K562 (cell line): ENCODE measurements around the gene PCBP2. TPM values are rescaled to one million over a fixed set of nuclear protein-coding genes. Genes with fewer than 3 reads are reported as not detected.

Experiments
- ATF2 ChIP-seq: sonication (generic); formaldehyde crosslinking; IDR thresholded peaks from 2 replicates; pipeline ENCODE4 v1.8.1; 2022; ENCODE audit warnings: missing genetic modification reagents
- ATF7 ChIP-seq: fragments of 450-650 bp; IDR thresholded peaks from 2 replicates; pipeline ENCODE4 v1.7.1; 2014; ENCODE audit warnings: mild to moderate bottlenecking, moderate library complexity
- BRF2 ChIP-seq: IDR thresholded peaks from 3 replicates; pipeline ENCODE4 v1.6.1; 2011; ENCODE audit warnings: borderline replicate concordance, mild to moderate bottlenecking; ENCODE audit not compliant: insufficient read length, insufficient read depth
- CBFA2T2 ChIP-seq: fragments of 450-650 bp; conservative IDR thresholded peaks from 2 replicates; pipeline ENCODE4 v1.6.1; 2017; ENCODE audit warnings: mild to moderate bottlenecking
- CC2D1A ChIP-seq: fragments of 450-650 bp; IDR thresholded peaks from 2 replicates; pipeline ENCODE4 v1.6.1; 2017; ENCODE audit warnings: mild to moderate bottlenecking
- CEBPZ ChIP-seq: fragments of 150-350 bp; IDR thresholded peaks from 2 replicates; pipeline ENCODE4 v1.6.1; 2014; ENCODE audit warnings: low read depth, mild to moderate bottlenecking, low read length, borderline replicate concordance
- CREBBP ChIP-seq: IDR thresholded peaks from one replicate; pipeline ENCODE4 v1.6.1; 2012; ENCODE audit warnings: low read depth, mild to moderate bottlenecking, control low read depth, inconsistent platforms, low read length
- DMBX1 ChIP-seq: fragments of 250-450 bp; sonication (Bioruptor Pico); IDR thresholded peaks from 2 replicates; pipeline ENCODE4 v1.8.0; 2022; ENCODE audit warnings: inconsistent platforms, mild to moderate bottlenecking, moderate library complexity, borderline replicate concordance
- E2F6 ChIP-seq, 2 experiments: IDR thresholded peaks; 2 replicates each; pipeline ENCODE4 v1.6.1; 2011; ENCODE audit warnings: borderline replicate concordance in 1 of 2, control low read depth in 1 of 2, low read depth in 1 of 2, low read length in 1 of 2, mild to moderate bottlenecking in 1 of 2, mixed read lengths in 1 of 2, moderate library complexity in 1 of 2; ENCODE audit not compliant: insufficient read depth in 1 of 2, insufficient read length in 1 of 2, poor library complexity in 1 of 2, severe bottlenecking in 1 of 2; ENCODE audit errors: extremely low read depth in 1 of 2
- GATAD2A ChIP-seq: fragments of 450-650 bp; IDR thresholded peaks from 2 replicates; pipeline ENCODE4 v1.6.1; 2017
- HDAC8 ChIP-seq: fragments of 450-650 bp; IDR thresholded peaks from 2 replicates; pipeline ENCODE4 v1.6.1; 2016; ENCODE audit warnings: mild to moderate bottlenecking, missing genetic modification characterization, moderate library complexity, missing compliant biosample characterization
- HMGN3 ChIP-seq: IDR thresholded peaks from 2 replicates; pipeline ENCODE4 v1.6.1; 2011; ENCODE audit warnings: borderline replicate concordance, low read depth, mild to moderate bottlenecking, mixed read lengths, low read length; ENCODE audit not compliant: insufficient read length; ENCODE audit errors: extremely low read depth
- KDM1A ChIP-seq, 2 experiments: fragments of 450-650 bp; IDR thresholded peaks; 2 replicates each; pipeline ENCODE4 v1.6.1; 2016; ENCODE audit warnings: mild to moderate bottlenecking in 2 of 2
- KLF13 ChIP-seq: fragments of 450-650 bp; IDR thresholded peaks from 2 replicates; pipeline ENCODE4 v1.6.1; 2016; ENCODE audit warnings: missing genetic modification characterization, low read depth, mild to moderate bottlenecking, missing compliant biosample characterization, moderate library complexity, borderline replicate concordance
- LEF1 ChIP-seq: fragments of 450-650 bp; IDR thresholded peaks from 2 replicates; pipeline ENCODE4 v1.6.1; 2016; ENCODE audit warnings: mild to moderate bottlenecking
- MEF2D ChIP-seq: conservative IDR thresholded peaks from 2 replicates; pipeline ENCODE4 v1.6.1; 2016; ENCODE audit warnings: low read depth, missing genetic modification characterization, missing compliant biosample characterization
- NR2C1 ChIP-seq, 2 experiments: fragments of 450-650 bp; IDR thresholded peaks; 2 replicates each; pipeline ENCODE4 v1.6.1; 2017; ENCODE audit warnings: mild to moderate bottlenecking in 2 of 2, antibody characterized with exemption in 1 of 2, inconsistent platforms in 1 of 2, missing compliant biosample characterization in 1 of 2, missing genetic modification characterization in 1 of 2
- SREBF1 ChIP-seq: fragments of 150-350 bp; IDR thresholded peaks from 2 replicates; pipeline ENCODE4 v1.6.1; 2014; ENCODE audit warnings: antibody characterized with exemption, low read depth, low read length, borderline replicate concordance
- STAG1 ChIP-seq: sonication (generic); formaldehyde crosslinking; IDR thresholded peaks from 2 replicates; pipeline ENCODE4 v1.5.0; 2020; ENCODE audit warnings: missing genetic modification reagents, borderline replicate concordance
- ZNF232 ChIP-seq: sonication (generic); formaldehyde crosslinking; IDR thresholded peaks from 2 replicates; pipeline ENCODE4 v1.8.0; 2022; ENCODE audit warnings: mild to moderate bottlenecking, missing genetic modification reagents
- ZNF253 ChIP-seq: fragments of 250-450 bp; sonication (Bioruptor Pico); conservative IDR thresholded peaks from 2 replicates; pipeline ENCODE4 v1.6.1; 2021; ENCODE audit warnings: mild to moderate bottlenecking
- polyA plus RNA-seq, 8 experiments: library from polyadenylated mRNA; depleted of rRNA in 4 of 8; stranded (reverse) in 5 of 8; unstranded in 3 of 8; fragments of >200 nt; fragmentation: Nextera tagmentation in 2 of 8; fragmentation: Illumina TruSeq in 1 of 8; extraction: Ambion mirVana in 2 of 8; extraction: Trizol in 1 of 8; gene quantifications; 2 replicates each; pipeline versions ENCODE4 v1.2.1 to v1.2.3, GENCODE V29; 2011 to 2014; ENCODE audit warnings: inconsistent platforms in 1 of 8, missing spikeins in 1 of 8
- total RNA-seq, 7 experiments: library from RNA; depleted of rRNA in 6 of 7; stranded (reverse); fragments of >200 nt in 6 of 7; fragmentation: Illumina TruSeq in 2 of 7; extraction: Trizol in 2 of 7; gene quantifications; 2 replicates each; pipeline versions ENCODE4 v1.2.1 to v1.2.3, GENCODE V29; 2011 to 2021; ENCODE audit warnings: low replicate concordance in 1 of 7

Gene PCBP2
- total and polyA plus RNA-seq, 9 of the 15 experiments (the other 6 are each of a cell fraction or from before 2014, with no cell fraction given) = 137 to 831 (median 328) TPM

GRCh38 chr12:53451661-53452158 is at the start of gene PCBP2 (continued):
- peak; percentile 54; the same call in 1 of the 2 replicates for TF ChIP-seq MEF2D
- TF ChIP-seq BRF2 = no peak
- no peak for TF ChIP-seq CREBBP
- TF ChIP-seq ATF2 (CRISPR knock-in tag) = no peak
- peak; percentile 73; the same call in 1 of the 2 replicates for TF ChIP-seq SREBF1
- TF ChIP-seq LEF1 = peak; percentile 66
- TF ChIP-seq STAG1 = no peak
- no peak for TF ChIP-seq HDAC8 (tag)
- TF ChIP-seq GATAD2A = 0 out of 2 replicates have a peak, but pooled peaks have one; percentile 58
- TF ChIP-seq KDM1A (IDR thresholded peaks at IDR 0.05) = peak in 1 of 2 experiments; percentile 69; a peak in 3 of 4 replicates
- TF ChIP-seq E2F6 (IDR thresholded peaks at IDR 0.05; ENCODE audit: borderline replicate concordance in 1 of 2, extremely low read depth in 1 of 2, insufficient read depth in 1 of 2, insufficient read length in 1 of 2, low read depth in 1 of 2, low read length in 1 of 2, poor library complexity in 1 of 2, severe bottlenecking in 1 of 2) = peak in 1 of 2 experiments; percentile 17
- no peak for TF ChIP-seq CEBPZ
- no peak for TF ChIP-seq ZNF253 (CRISPR knock-in tag)
- peak; percentile 95 for TF ChIP-seq ATF7
- TF ChIP-seq CBFA2T2 = no peak
- TF ChIP-seq CC2D1A = peak; percentile 63; the same call in 1 of the 2 replicates
- TF ChIP-seq KLF13 (tag) = peak; percentile 61; the same call in 1 of the 2 replicates
- TF ChIP-seq ZNF232 (CRISPR knock-in tag) = no peak
- no peak for TF ChIP-seq DMBX1 (CRISPR knock-in tag)
- peak; percentile 94 for TF ChIP-seq HMGN3
- TF ChIP-seq NR2C1 (IDR thresholded peaks at IDR 0.05) = peak; percentile 100
- peak; percentile 100 for TF ChIP-seq NR2C1 (tag; IDR thresholded peaks at IDR 0.05)
